Prostate gland (tissue), 2 donors: ENCODE data around the gene LIF.

Source experiments
- CTCF ChIP-seq, 4 experiments: fragments of 200-600 bp in 2 of 4; fragments of 450-650 bp in 2 of 4; sonication (generic) in 2 of 4; IDR thresholded peaks; 1 replicate in 3 of 4; 2 replicates in 1 of 4; pipeline ENCODE4 v1.5.1; 2016 to 2019; ENCODE audit warnings: antibody characterized with exemption in 4 of 4, mild to moderate bottlenecking in 2 of 4, moderate library complexity in 2 of 4
- POLR2AphosphoS5 ChIP-seq: sonication (generic); formaldehyde crosslinking; IDR thresholded peaks from one replicate; pipeline ENCODE4 v1.6.1; 2017; ENCODE audit warnings: antibody characterized with exemption

DNA sequence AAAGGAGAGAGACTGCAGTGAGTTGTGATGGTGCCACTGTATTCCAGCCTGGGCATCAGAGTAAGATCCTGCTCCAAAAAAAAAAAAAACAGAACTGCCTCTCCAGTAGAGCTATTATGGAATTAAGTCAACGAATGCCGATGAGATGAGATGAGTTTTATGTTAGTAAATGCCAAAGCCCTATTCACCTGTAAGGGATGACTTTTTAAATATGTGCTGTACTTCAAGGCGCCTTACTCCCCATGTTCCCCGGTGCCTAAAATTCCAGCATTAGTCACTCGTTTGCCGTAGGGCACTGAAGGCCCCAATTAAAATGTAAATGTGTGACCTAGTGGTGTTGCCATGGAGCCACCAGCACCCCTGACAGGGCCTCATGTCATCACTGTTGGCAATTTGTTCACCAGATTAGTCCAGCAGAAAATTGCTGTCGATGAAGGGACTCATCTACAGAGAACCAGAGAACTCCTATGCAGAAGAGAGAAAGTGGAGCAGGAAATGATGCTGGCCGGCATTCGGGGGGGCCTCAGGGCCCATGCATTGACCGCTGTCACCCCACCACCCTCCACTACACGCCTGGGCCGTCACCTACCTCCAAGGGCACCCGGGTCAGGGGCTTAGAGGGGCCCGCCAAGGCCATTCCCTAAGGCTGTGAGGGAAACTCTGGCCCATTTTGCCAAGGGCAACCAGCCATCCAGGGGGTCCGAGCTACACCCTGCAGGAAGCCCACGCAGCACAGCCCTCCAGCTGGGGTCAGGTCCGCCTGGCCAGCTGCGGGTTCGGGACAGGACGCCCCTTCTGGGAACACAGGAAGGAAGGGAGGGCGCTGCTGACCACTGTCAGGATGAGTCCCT, 17.8 kb downstream of the LIF start:
- TF ChIP-seq CTCF (IDR thresholded peaks at IDR 0.05) (no peak), POLR2AphosphoS5 (no peak)
